Iris pigment epithelial cell (primary cell): ENCODE data around the gene OR51I1.

Source experiments
- DNase-seq: peaks from one replicate; pipeline ENCODE4 v3.0.0-alpha.2; 2011; ENCODE audit warnings: low read depth

The OR51I1 gene, protein sequence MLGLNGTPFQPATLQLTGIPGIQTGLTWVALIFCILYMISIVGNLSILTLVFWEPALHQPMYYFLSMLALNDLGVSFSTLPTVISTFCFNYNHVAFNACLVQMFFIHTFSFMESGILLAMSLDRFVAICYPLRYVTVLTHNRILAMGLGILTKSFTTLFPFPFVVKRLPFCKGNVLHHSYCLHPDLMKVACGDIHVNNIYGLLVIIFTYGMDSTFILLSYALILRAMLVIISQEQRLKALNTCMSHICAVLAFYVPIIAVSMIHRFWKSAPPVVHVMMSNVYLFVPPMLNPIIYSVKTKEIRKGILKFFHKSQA

DNA sequence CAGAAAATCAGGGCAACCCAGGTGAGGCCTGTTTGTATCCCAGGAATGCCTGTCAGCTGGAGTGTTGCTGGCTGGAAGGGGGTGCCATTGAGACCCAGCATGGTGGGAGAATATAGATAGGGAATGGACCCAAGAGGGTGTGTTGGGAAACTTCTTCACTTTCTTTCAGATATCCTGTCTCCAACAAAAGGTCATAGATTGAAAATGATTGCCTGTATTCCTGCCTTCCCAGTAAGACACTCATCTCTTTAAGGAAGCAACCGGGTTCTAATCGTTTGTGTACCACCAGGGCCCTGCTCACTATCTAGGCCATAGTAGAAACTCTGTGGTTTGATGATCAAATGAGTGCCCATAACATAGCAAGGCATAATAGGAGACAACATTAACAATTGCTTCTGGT is at the start of gene OR51I1:
OR51I1 (minus strand) TSS at position 101 of the 400 bp plus-strand sequence; CDS start at position 101, 0 bp downstream.
- no peak for DNase-seq

DNA sequence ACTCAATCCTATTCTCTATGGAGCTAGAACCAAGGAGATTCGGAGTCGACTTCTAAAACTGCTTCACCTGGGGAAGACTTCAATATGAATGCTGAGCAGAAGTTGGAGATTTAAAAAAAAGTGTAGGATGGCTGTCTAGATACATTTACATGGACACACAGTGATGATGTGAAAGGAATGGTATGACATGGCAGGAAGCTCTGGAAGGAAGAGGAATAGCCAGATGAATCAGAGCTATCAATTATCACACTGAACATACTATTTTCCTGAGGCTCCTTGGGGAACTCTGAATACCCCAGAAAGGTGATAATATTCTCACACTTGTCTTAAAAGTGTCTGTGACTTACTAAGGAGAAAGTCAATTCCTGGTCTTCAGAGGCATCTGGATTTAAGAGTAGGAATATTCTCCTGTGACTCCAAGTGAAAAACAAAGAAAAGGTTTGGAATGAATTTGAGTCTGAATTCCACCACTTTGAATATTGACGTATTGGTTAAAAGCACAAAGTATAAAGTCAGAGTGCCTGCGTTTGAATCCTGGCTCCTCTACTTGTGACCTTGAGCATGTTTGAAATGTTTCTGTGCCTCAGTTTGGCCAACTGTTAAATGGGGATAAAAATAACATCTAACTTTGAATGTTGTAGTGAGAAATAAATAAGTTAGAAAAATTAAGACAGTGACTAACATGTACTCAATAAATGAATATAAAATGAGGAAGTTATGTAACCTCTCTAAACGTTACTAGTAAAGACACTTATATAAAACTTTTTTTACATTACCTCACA is 48.5 kb upstream of the OR51I1 start:
- DNase-seq = no peak

DNA sequence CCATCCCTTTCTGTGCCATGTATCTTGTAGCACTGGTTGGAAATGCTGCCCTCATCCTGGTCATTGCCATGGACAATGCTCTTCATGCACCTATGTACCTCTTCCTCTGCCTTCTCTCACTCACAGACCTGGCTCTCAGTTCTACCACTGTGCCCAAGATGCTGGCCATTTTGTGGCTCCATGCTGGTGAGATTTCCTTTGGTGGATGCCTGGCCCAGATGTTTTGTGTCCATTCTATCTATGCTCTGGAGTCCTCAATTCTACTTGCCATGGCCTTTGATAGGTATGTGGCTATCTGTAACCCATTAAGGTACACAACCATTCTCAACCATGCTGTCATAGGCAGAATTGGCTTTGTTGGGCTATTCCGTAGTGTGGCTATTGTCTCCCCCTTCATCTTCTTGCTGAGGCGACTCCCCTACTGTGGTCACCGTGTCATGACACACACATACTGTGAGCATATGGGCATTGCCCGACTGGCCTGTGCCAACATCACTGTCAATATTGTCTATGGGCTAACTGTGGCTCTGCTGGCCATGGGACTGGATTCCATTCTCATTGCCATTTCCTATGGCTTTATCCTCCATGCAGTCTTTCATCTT is 47.6 kb upstream of the OR51I1 start:
- DNase-seq = no peak

DNA sequence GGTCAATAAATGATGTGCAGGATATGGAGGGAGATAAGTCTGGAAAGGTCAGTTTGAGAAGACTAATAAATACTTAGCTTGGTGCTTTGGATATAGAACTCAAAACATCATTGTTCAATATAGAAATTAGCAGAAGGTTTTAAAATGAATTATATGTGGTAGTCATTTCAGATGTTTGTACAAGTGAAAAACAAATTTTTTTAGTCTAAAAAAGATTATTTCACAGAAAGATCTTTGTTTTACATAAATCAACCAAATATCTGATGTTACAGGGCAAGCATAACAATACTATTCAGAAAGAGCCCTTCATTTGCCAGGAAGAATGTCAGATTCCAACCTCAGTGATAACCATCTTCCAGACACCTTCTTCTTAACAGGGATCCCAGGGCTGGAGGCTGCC is 47.1 kb upstream of the OR51I1 start, which contains the start of gene OR52D1:
OR52D1 (plus strand) TSS at position 301 of the 400 bp plus-strand sequence; CDS start at position 323, 22 bp downstream.
- DNase-seq = no peak

DNA sequence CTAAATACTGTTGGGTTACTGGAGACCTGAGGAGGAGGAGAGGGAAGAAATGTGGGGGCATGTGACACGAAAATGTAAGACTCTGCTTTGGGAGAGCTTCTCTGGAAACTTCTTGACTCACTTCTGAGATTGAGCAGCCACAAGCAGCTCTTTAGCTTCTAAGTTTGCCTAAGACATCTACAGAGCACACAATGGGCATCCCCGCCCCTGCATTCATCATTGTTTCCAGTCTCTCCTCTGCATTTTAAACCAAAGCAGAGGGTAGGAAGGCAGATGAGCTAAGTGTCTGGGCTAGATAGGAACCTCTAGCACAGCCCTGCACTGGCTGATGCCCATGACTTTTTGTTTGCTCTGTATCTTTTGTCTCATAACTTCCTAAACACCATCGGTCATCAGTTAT is 45.1 kb upstream of the OR51I1 start:
- DNase-seq = no peak

DNA sequence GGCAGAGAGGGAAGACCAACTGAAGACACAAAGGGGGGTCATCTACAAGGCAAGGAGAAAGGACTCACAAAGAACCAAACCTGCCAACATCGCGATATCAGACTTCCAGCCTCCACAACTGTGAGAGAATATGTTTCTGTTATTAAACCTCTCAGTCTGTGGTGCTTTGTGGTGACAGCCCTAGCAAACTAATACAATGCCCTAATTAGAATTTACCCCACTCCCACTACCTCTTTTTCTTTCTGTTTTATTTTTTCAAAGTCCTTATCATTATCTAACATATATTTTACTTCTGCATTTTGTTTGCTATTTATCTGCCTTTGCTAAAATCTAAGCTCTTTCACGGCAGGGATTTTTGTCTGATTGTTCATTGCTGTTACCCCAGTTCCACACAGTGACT is 44.7 kb upstream of the OR51I1 start:
- DNase-seq = no peak

DNA sequence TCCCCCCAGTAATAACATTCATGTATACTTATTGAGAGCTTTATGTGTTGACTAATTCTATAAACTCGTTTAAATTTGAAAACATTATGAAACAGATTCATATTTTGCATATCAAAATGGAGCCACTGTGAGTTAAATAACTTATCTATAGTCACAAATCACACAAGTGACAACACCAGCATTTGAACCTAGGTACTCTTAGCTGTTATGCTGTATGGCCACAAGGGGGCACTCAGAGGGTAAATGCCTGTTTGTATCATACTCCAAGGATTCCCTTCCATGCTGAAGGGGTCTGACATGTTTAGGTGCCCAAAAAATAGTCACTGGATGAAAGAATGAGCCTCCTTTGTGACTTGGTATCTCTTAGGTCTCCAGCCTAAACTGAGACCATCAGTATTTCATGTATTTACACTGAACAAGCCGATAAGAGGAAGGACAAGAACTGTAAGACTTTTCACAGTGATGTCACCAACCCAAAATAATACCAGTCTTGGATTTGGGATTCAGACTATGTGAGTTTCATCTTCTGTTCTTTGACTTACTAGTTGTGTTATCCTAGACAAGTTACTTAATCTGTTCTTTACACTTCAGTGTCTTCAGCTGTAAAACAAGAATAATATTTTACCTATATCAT is 35.0 kb upstream of the OR51I1 start:
- peak; percentile 49 for DNase-seq

DNA sequence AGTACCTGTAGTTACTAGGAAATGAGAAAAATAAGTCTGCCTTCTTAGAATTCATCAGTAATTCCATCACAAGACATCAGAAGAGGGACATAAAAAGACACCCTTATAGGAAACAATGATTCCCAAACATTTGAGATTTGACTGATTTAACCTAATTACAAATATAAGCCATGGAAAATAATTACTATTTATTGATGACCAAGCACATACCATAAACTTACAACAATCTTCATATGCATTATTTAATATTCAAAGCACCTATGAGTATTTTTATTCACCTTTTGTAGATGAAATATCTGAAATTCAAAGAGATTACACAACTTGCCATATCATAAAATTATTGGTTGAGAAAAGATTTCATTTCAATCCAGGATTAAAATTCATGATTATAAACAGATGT is 32.6 kb upstream of the OR51I1 start:
- DNase-seq = no peak

DNA sequence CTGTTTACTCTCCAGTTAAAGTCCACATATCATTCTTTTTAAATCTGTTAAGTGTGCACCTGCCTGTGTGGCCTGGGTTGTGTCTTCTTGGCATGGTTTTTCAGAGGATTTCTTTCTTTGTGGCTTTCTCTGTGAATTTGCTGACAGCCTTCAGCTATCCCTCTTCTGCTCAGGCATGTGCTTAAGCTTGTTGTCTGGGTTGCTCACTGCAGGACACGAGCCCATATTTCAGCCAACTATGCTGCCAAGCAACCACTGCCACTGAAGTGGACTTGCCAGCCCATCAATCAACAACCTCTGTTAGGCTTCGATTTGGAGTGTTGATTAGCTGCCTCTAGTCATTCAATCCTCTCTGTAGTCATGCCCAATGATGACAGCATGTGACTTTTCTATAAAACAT is 26.2 kb upstream of the OR51I1 start:
- no peak for DNase-seq

DNA sequence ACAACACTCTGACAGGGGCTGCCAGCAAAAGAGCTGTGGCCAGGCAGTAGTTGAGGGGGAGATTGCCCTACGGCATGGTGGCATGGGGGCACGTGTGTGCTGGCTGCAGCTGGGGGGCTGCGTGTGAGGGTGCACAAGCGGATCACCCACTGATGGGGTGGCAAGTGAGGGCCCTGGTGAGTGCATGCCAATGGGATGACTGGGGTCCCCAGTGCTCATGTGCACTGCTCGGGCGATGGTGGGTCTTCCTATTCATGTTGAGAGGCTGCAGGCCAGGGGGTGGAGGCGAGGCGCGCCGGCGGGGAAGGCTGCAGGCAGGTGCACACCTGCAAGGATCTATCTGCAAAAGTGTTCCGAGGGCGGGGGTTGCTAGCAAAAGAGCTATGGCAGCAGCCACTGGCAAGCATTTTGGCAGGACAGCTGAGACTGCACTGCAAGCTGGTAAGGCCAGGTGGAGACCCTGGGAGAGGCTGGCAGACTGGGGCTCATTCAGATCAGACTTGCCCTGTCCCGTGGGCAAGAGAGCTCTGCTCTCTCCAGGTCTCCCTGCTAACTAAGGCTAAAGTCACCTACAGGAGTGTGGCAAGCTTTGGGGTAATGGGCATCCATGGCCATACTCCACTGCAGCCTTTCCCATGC is 19.8 kb upstream of the OR51I1 start:
- no peak for DNase-seq

DNA sequence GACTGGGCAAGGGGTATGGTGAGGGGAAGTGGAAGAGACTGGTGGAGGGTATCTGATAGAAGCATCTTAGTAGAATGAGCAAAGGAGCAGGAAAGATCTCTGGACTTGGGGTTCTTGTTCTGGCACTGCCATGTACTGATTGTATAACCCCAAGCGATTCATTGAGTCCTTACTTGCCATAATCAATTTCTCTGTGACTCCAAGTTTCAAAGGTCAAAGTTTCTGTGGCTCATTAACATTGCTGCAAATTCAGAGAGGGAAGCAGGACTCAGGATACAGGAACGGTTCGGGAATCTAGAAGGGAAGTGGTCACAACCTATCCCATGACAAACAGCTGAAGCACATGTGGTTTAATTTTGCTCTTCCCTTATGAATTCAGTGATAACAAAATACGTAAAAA is 8.1 kb upstream of the OR51I1 start:
- DNase-seq = no peak

DNA sequence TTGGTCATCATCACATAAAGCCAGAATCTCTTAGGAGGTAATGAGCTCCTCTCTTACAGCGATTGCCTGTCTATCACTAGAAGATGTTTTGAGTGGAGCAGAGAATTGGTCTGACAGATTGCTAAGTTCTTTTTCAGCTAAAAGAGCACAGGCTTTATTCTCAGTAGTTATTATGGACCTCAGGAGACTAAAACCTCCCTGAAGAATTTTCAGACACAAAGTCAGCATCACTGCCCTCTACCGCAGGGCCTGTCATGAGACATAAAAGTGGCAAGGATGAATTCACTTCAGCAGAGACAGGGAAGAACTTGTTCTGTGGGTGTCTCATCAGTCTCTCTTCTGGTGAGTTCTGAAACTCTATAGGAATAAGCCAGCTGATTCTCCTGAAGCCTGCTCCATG is 7.7 kb upstream of the OR51I1 start, which contains the start of gene OR51I2:
OR51I2 (plus strand) TSS at position 301 of the 400 bp plus-strand sequence. CDS start 4,166 bp downstream, outside the sequence.
- no peak for DNase-seq

DNA sequence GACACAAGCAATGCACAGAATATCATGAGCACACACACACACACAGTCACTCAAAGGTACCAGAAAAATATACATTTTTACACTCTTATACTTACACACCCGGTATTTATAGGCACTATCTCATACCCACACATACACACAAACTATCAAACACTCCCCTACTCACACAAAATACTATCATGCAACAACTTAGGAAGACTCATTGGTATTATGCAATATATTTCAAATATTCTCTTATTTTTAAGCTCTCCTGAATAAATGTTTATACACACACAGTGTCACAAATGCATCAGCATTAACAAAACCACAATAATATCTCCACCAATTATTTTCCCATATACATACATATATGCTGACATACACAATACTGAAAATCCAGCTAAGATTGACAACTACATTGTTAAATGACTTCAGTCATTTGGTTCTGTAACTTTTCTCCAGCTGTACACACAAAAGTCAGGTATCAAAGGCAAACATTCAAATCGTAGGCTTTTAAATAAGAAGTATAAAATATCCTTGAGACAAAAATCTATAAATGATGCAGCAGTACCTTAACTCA is 2.6 kb upstream of the OR51I1 start:
- DNase-seq = no peak

DNA sequence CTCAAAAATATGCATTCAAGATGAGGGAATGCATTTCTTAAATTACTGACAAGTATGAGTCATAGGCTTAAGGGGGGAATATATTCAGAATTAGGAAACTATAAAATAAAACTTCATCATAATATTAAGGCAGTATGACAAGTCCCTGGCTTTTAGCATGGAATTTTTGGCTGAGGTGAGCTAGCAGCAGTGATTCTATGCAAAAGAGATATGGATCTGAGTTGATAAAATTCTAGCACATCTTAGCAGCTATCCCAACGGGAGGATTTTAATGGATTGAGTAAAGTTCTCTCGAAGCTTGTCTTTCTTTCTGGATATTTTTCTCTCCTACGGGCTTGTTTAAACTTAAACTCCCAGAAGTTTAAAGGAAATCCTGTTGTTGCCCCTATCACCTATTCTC is 18.2 kb downstream of the OR51I1 start:
- DNase-seq = no peak

DNA sequence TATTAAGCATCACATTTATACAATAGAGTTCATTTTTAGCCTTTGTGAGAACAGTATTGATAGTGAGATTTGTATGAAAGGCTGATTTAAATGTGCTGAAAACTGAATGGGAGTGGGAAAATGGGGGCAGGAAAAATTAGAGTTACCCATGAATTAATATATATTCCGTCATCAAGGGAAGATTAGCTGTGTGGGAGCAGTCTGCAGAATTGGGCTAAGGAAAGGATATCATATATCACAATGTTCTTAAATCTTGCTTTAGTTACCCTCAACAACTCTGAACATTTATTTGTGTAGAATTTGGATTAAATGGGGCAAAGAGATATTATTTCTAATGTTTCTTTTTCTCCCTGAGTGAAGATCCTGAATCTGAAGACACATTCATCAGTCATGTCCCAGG is 19.5 kb downstream of the OR51I1 start, which contains the start of gene OR51Q1:
OR51Q1 (plus strand) TSS at position 301 of the 400 bp plus-strand sequence; CDS start at position 391, 90 bp downstream.
- DNase-seq = no peak

DNA sequence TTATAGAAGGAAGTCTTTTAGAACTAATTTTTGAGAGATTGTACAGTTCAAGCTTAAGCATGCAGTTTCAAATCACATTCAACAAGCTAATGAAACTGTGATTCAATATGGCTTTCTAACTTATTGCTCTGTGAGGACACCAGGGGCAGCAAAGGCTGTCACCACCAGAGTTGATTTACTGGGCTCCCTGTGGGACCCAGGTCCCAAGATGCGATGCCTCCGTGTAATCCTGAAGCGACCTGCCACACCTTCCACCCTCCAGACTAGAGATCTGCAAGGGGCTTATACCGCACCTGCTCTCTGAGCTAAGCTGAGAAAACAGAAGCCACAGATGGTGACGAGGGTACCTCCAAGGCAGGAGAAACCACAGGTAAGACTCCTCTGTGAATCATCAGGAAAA is 20.3 kb downstream of the OR51I1 start:
- DNase-seq = no peak

DNA sequence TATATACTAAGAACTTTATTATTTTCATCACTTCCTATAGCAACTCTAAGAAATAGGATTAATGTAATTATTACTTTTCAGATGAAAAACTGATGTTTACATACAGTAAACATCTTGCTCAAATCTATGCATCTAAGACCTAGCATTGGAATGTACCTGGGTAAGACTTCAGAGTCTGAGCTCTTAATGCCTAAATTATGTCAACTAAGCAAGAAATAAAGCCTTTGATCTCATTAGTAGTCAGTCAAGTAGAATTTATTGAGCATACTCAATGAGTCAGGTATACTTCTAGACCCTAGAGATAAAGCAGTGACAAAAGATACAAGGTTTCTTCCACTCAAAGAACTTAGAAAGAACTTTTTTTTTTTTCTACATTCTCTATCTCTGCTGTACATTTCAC is 36.1 kb downstream of the OR51I1 start:
- no peak for DNase-seq

DNA sequence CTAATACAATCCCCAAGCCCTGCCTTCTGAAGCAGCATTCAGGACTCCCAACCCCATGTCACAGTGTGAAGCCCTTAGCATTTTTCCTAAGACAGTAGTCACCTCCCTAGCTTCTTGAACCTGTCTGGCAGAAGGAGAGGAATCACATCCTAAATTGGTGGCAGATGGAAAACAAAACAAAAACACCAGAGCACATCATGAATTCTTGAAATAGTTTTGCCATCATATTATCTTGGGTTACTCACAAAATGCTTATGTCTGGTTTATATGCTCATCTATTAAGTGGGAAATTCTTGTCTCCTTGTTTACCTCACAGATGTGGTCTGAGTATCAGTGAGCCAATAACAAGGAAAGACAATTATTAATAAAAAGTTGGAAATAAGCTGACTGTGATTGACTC is 42.4 kb downstream of the OR51I1 start:
- DNase-seq = no peak

DNA sequence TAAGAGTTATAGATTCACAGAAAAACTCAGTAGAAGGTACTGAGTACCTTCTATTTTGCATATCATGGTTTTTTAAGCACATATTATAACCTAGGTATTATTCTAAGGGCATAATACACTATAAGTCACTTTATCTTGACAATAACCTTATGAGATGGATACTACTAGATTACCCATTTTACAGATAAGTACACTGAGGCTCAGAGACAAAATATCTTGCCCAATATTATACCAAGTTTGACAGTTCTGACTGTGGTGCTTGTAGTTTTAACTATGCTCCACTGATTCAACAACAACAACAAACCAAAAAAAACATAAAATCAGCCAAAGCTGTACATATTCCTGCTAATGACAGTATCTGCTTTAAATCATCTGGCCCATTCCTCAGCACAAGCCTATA is 47.2 kb downstream of the OR51I1 start:
- no peak for DNase-seq
